SK-N-SH (cell line): ENCODE results near the gene PTPA. TPM values are rescaled to one million over a fixed set of nuclear protein-coding genes. Genes with fewer than 3 reads are reported as not detected.

Source experiments
- CTCF ChIA-PET: fragments of 300-600, 350-600 bp; formaldehyde crosslinking; extraction: SDS; loops from one replicate; lab custom pipeline; 2021; lab: Yijun Ruan, JAX
- POLR2A ChIA-PET: fragments of 350-600 bp; sonication (Branson Sonifier 250); formaldehyde crosslinking; extraction: SDS; loops from one replicate; lab custom pipeline; 2020; ENCODE audit warnings: antibody characterized with exemption, inconsistent platforms; lab: Yijun Ruan, JAX
- DNase-seq: peaks from one replicate; pipeline ENCODE4 v3.0.0; 2012
- H2AFZ ChIP-seq: fragments of 200-600 bp; sonication (generic); 2 replicates; pipeline ENCODE4 v1.8.1; 2016; ENCODE audit warnings: antibody characterized with exemption, mild to moderate bottlenecking, low read depth
- H3F3A ChIP-seq: fragments of 200-600 bp; sonication (generic); replicated peaks from 2 replicates; pipeline ENCODE3; 2016; ENCODE audit warnings: antibody characterized with exemption, mild to moderate bottlenecking; ENCODE audit not compliant: insufficient read depth
- H3K27ac ChIP-seq, 2 experiments: fragments of 200-500 bp in 1 of 2; fragments of 200-600 bp in 1 of 2; sonication (Bioruptor generic) in 1 of 2; sonication (generic), shearing (Covaris generic) in 1 of 2; 2 replicates each; pipeline versions ENCODE4 v1.5.1 to v1.6.1; 2014 to 2016; ENCODE audit warnings: low read depth in 2 of 2, inconsistent platforms in 1 of 2, low read length in 1 of 2, mild to moderate bottlenecking in 1 of 2, mixed read lengths in 1 of 2
- H3K27me3 ChIP-seq: fragments of 200-600 bp; sonication (generic), shearing (Covaris generic); 2 replicates; pipeline ENCODE4 v1.6.1; 2016; ENCODE audit warnings: mixed run types; ENCODE audit not compliant: insufficient read depth
- H3K36me3 ChIP-seq, 2 experiments: fragments of 200-500 bp in 1 of 2; fragments of 200-600 bp in 1 of 2; sonication (Bioruptor generic) in 1 of 2; sonication (generic) in 1 of 2; replicated peaks in 1 of 2; 2 replicates each; pipeline versions ENCODE3 to v1.5.1; 2014 to 2016; ENCODE audit warnings: low read length in 1 of 2, mild to moderate bottlenecking in 1 of 2; ENCODE audit not compliant: insufficient read depth in 2 of 2, control insufficient read depth in 1 of 2
- H3K4me1 ChIP-seq, 2 experiments: fragments of 200-500 bp in 1 of 2; fragments of 200-600 bp in 1 of 2; sonication (Bioruptor generic) in 1 of 2; sonication (generic), shearing (Covaris generic) in 1 of 2; 2 replicates each; pipeline versions ENCODE4 v1.5.1 to v1.6.1; 2014 to 2016; ENCODE audit warnings: low read depth in 1 of 2, low read length in 1 of 2, mixed run types in 1 of 2; ENCODE audit not compliant: insufficient read depth in 2 of 2, control insufficient read depth in 1 of 2
- H3K4me2 ChIP-seq: fragments of 200-600 bp; sonication (generic), shearing (Covaris generic); 2 replicates; pipeline ENCODE4 v1.6.1; 2017; ENCODE audit warnings: mixed run types
- H3K4me3 ChIP-seq, 2 experiments: fragments of 200-500 bp in 1 of 2; fragments of 200-600 bp in 1 of 2; sonication (Bioruptor generic) in 1 of 2; sonication (generic), shearing (Covaris generic) in 1 of 2; 2 replicates each; pipeline versions ENCODE4 v1.5.1 to v1.8.1; 2014 to 2016; ENCODE audit warnings: low read depth in 2 of 2, inconsistent platforms in 1 of 2, low read length in 1 of 2, mild to moderate bottlenecking in 1 of 2, mixed read lengths in 1 of 2, moderate library complexity in 1 of 2
- H3K79me2 ChIP-seq: fragments of 200-600 bp; sonication (generic); 2 replicates; pipeline ENCODE4 v1.8.1; 2017; ENCODE audit warnings: mild to moderate bottlenecking; ENCODE audit not compliant: insufficient read depth
- H3K9ac ChIP-seq: fragments of 200-600 bp; sonication (generic); 2 replicates; pipeline ENCODE4 v1.6.1; 2017; ENCODE audit warnings: mixed run types
- H3K9me2 ChIP-seq: fragments of 200-600 bp; sonication (generic); 2 replicates; pipeline ENCODE4 v1.6.1; 2017; ENCODE audit warnings: mixed run types
- H3K9me3 ChIP-seq: fragments of 200-600 bp; sonication (generic); 2 replicates; pipeline ENCODE4 v1.6.1; 2017; ENCODE audit warnings: mixed run types, mild to moderate bottlenecking, moderate library complexity
- H4K20me1 ChIP-seq: fragments of 200-600 bp; sonication (generic); 2 replicates; pipeline ENCODE4 v1.6.1; 2017; ENCODE audit warnings: mild to moderate bottlenecking, mixed run types; ENCODE audit not compliant: insufficient read depth
- CHD2 ChIP-seq: fragments of 150-350 bp; IDR thresholded peaks from 2 replicates; pipeline ENCODE4 v1.6.1; 2018; ENCODE audit warnings: low read length; ENCODE audit not compliant: partially characterized antibody
- EP300 ChIP-seq, 2 experiments: IDR thresholded peaks; 2 replicates each; pipeline versions ENCODE4 v1.4.0 to v1.6.1; 2012; ENCODE audit warnings: borderline replicate concordance in 1 of 2, low read depth in 1 of 2, low read length in 1 of 2
- EZH2phosphoT487 ChIP-seq: fragments of 200-600 bp; sonication (generic); IDR thresholded peaks from 2 replicates; pipeline ENCODE4 v1.6.1; 2017; ENCODE audit warnings: low read depth, mixed run types, mild to moderate bottlenecking, antibody characterized with exemption, moderate library complexity, borderline replicate concordance
- GABPA ChIP-seq: IDR thresholded peaks from 2 replicates; pipeline ENCODE4 v1.4.0; 2012; ENCODE audit warnings: low read depth, mild to moderate bottlenecking
- GATA2 ChIP-seq: sonication (generic); formaldehyde crosslinking; IDR thresholded peaks from 2 replicates; pipeline ENCODE4 v1.5.0; 2020; ENCODE audit warnings: mild to moderate bottlenecking, missing genetic modification reagents
- IRF3 ChIP-seq: fragments of 150-350 bp; IDR thresholded peaks from 2 replicates; pipeline ENCODE4 v1.6.1; 2016; ENCODE audit warnings: mild to moderate bottlenecking, low read depth, low read length
- MAX ChIP-seq: IDR thresholded peaks from 2 replicates; pipeline ENCODE4 v1.4.0; 2012; ENCODE audit warnings: low read depth
- MXI1 ChIP-seq: IDR thresholded peaks from 2 replicates; pipeline ENCODE4 v1.6.1; 2012; ENCODE audit warnings: mild to moderate bottlenecking, low read depth, low read length, improper control_type of control experiment
- POLR2AphosphoS5 ChIP-seq: IDR thresholded peaks from 2 replicates; pipeline ENCODE4 v1.6.1; 2012; ENCODE audit warnings: low read depth, low read length
- RAD21 ChIP-seq: IDR thresholded peaks from 2 replicates; pipeline ENCODE4 v1.6.1; 2012; ENCODE audit warnings: mild to moderate bottlenecking, low read length
- RCOR1 ChIP-seq: fragments of 150-350 bp; IDR thresholded peaks from 2 replicates; pipeline ENCODE4 v1.6.1; 2017; ENCODE audit warnings: antibody characterized with exemption, low read length
- SIN3A ChIP-seq: IDR thresholded peaks from 2 replicates; pipeline ENCODE4 v1.6.1; 2012; ENCODE audit warnings: low read depth, mild to moderate bottlenecking, low read length, moderate library complexity, borderline replicate concordance
- SMC3 ChIP-seq: IDR thresholded peaks from 2 replicates; pipeline ENCODE4 v1.6.1; 2012; ENCODE audit warnings: low read depth, low read length, improper control_type of control experiment
- TAF1 ChIP-seq: IDR thresholded peaks from 2 replicates; pipeline ENCODE4 v1.6.1; 2012; ENCODE audit warnings: low read depth, mild to moderate bottlenecking, low read length, moderate library complexity, borderline replicate concordance
- TCF12 ChIP-seq: IDR thresholded peaks from 2 replicates; pipeline ENCODE4 v1.4.0; 2012
- USF2 ChIP-seq: fragments of 150-350 bp; IDR thresholded peaks from 2 replicates; pipeline ENCODE4 v1.6.1; 2017; ENCODE audit warnings: antibody characterized with exemption, low read length, low read depth, borderline replicate concordance
- WGBS: methylation state at CpG from one replicate; pipeline ENCODE4 v1.1.6; 2017; ENCODE audit warnings: low lambda C conversion rate; 5-methylcytosine and 5-hydroxymethylcytosine counted together
- polyA plus RNA-seq, 3 experiments: library from polyadenylated mRNA; depleted of rRNA; stranded (reverse); fragments of >200 nt; gene quantifications; 2 replicates each; pipeline ENCODE4 v1.2.3, GENCODE V29; 2012

Gene PTPA
- polyA plus RNA-seq, 1 of the 3 experiments (the other 2 are of a cell fraction): 130 TPM

GRCh38 chr9:129079829-129080228 lies 31.4 kb upstream of the PTPA start:
- no peak for DNase-seq
- Histone ChIP-seq H3K9me2 (no peaks in the 10 kb centered on the region), H3K36me3 (peaks cover 0 to 2% of the 10 kb centered on the region in 2 experiments), H2AFZ (peak overlapping the region; percentile 99), H3K9me3 (no peaks in the 10 kb centered on the region), H3F3A (no peaks in the 10 kb centered on the region), H3K27me3 (no peaks in the 10 kb centered on the region), H3K27ac (no peak overlapping the region), H3K4me2 (peak overlapping the region; percentile 93), H3K4me1 (peaks cover 9 to 21% of the 10 kb centered on the region in 2 experiments; a peak in 2 of 4 replicates), H3K79me2 (peaks cover 18% of the 10 kb centered on the region), H3K4me3 (peak overlapping the region; percentile 75 to 78), H4K20me1 (no peaks in the 10 kb centered on the region), H3K9ac (0 out of 2 replicates have a peak overlapping the region, but pooled peaks have one; percentile 47)
- 77% methylated on average over 13 of the region's 13 CpGs for WGBS
- TF ChIP-seq TCF12 (no peak), EP300 (IDR thresholded peaks at IDR 0.05; ENCODE audit: borderline replicate concordance in 1 of 2, low read depth in 1 of 2, low read length in 1 of 2) (no peak), TAF1 (no peak), SIN3A (no peak), EZH2phosphoT487 (no peak), MXI1 (no peak), SMC3 (no peak), RAD21 (no peak), GATA2 (CRISPR knock-in tag) (no peak), IRF3 (no peak), RCOR1 (no peak), USF2 (no peak), CHD2 (no peak)
- CTCF ChIA-PET: no interaction called here
- POLR2A ChIA-PET: interaction anchor here (1.6 kb wide), 1 partner anchor 12 kb away, joined by 6 read pairs; no protein-coding TSS in a partner anchor

GRCh38 chr9:129080298-129080600 lies 31.0 kb upstream of the PTPA start:
- peaks cover 9 to 21% of the 10 kb centered on the region in 2 experiments; a peak in 2 of 4 replicates for H3K4me1 ChIP-seq
- H2AFZ ChIP-seq: peak overlapping the region; percentile 99
- no peaks in the 10 kb centered on the region for H3K9me2 ChIP-seq
- WGBS: 5% methylated on average over 9 of the region's 12 CpGs
- H3K9ac ChIP-seq: peak overlapping the region; percentile 47; the same call in 1 of the 2 replicates
- peak overlapping the region; percentile 93 for H3K4me2 ChIP-seq
- peaks cover 18% of the 10 kb centered on the region for H3K79me2 ChIP-seq
- POLR2A ChIA-PET: interaction anchor here (1.3 to 1.6 kb wide), 2 partner anchors 13 to 15 kb away, joined by 6 to 8 read pairs; no protein-coding TSS in a partner anchor
- H3F3A ChIP-seq: no peaks in the 10 kb centered on the region
- TF ChIP-seq POLR2AphosphoS5: no peak
- TF ChIP-seq MAX: no peak
- TF ChIP-seq RCOR1: 0 out of 2 replicates have a peak, but pooled peaks have one; percentile 14
- no peak for TF ChIP-seq GABPA
- peaks cover 0 to 6% of the 10 kb centered on the region in 2 experiments for H3K36me3 ChIP-seq
- no peak for DNase-seq
- no peaks in the 10 kb centered on the region for H3K9me3 ChIP-seq
- H3K27ac ChIP-seq: no peak overlapping the region
- no peaks in the 10 kb centered on the region for H4K20me1 ChIP-seq
- H3K27me3 ChIP-seq: no peaks in the 10 kb centered on the region
- H3K4me3 ChIP-seq: peak overlapping the region; percentile 75 to 78
- CTCF ChIA-PET: interaction anchor here (1.2 kb wide), 1 partner anchor 73 kb away, joined by 3 read pairs; no protein-coding TSS in a partner anchor
